HepG2 (cell line): ENCODE results near the gene WDR81. TPM values are rescaled to one million over a fixed set of nuclear protein-coding genes. Genes with fewer than 3 reads are reported as not detected.

Experiments
- AFF4 ChIP-seq: sonication (generic); formaldehyde crosslinking; IDR thresholded peaks from 2 replicates; pipeline ENCODE4 v1.4.0; 2020; ENCODE audit warnings: missing genetic modification reagents
- CREB1 ChIP-seq, 2 experiments: fragments of 450-650 bp in 1 of 2; IDR thresholded peaks; 2 replicates each; pipeline ENCODE4 v1.6.1; 2016 to 2017; ENCODE audit warnings: control low read depth in 1 of 2, mild to moderate bottlenecking in 1 of 2, missing compliant biosample characterization in 1 of 2, missing genetic modification characterization in 1 of 2
- GATAD1 ChIP-seq: IDR thresholded peaks from 2 replicates; pipeline ENCODE4 v1.6.1; 2016; ENCODE audit warnings: missing genetic modification reagents, missing compliant biosample characterization
- HES4 ChIP-seq: sonication (generic); formaldehyde crosslinking; IDR thresholded peaks from 2 replicates; pipeline ENCODE4 v1.9.0; 2021; ENCODE audit warnings: mild to moderate bottlenecking, missing genetic modification reagents, borderline replicate concordance
- IKZF4 ChIP-seq: sonication (generic); formaldehyde crosslinking; IDR thresholded peaks from 2 replicates; pipeline ENCODE4 v1.5.1; 2020; ENCODE audit warnings: borderline replicate concordance, mild to moderate bottlenecking, low read depth, missing genetic modification reagents; ENCODE audit errors: not compliant biosample characterization
- KMT2A ChIP-seq: sonication (generic); formaldehyde crosslinking; IDR thresholded peaks from 2 replicates; pipeline ENCODE4 v1.4.0; 2020; ENCODE audit warnings: missing genetic modification reagents
- MAFG ChIP-seq: sonication (generic); formaldehyde crosslinking; IDR thresholded peaks from 2 replicates; pipeline ENCODE4 v1.5.1; 2020; ENCODE audit warnings: mild to moderate bottlenecking, missing genetic modification reagents
- MAFK ChIP-seq, 2 experiments: IDR thresholded peaks in 1 of 2; conservative IDR thresholded peaks in 1 of 2; 2 replicates each; pipeline ENCODE4 v1.6.1; 2011; ENCODE audit warnings: improper control_type of control experiment in 2 of 2, low read length in 2 of 2
- MATR3 ChIP-seq: sonication (generic); formaldehyde crosslinking; IDR thresholded peaks from 2 replicates; pipeline ENCODE4 v1.4.0; 2020; ENCODE audit warnings: missing genetic modification reagents
- PAXIP1 ChIP-seq: sonication (generic); formaldehyde crosslinking; conservative IDR thresholded peaks from 2 replicates; pipeline ENCODE4 v1.4.0; 2020; ENCODE audit warnings: mild to moderate bottlenecking, missing genetic modification reagents, moderate library complexity
- PHF21A ChIP-seq: sonication (generic); formaldehyde crosslinking; IDR thresholded peaks from 2 replicates; pipeline ENCODE4 v1.5.0; 2020; ENCODE audit warnings: mild to moderate bottlenecking, missing genetic modification reagents
- SIN3A ChIP-seq: IDR thresholded peaks from 2 replicates; pipeline ENCODE4 v1.6.1; 2011; ENCODE audit warnings: low read depth, mild to moderate bottlenecking, control low read depth, low read length, borderline replicate concordance
- SMAD1 ChIP-seq: sonication (generic); formaldehyde crosslinking; IDR thresholded peaks from 2 replicates; pipeline ENCODE4 v1.4.0; 2020; ENCODE audit warnings: missing genetic modification reagents, low read depth, mild to moderate bottlenecking, borderline replicate concordance
- XRCC5 ChIP-seq: fragments of 200-400 bp; formaldehyde crosslinking; optimal IDR thresholded peaks from 2 replicates; pipeline ENCODE3; 2017; ENCODE audit warnings: mild to moderate bottlenecking, low read length
- ZNF124 ChIP-seq: sonication (generic); formaldehyde crosslinking; IDR thresholded peaks from 2 replicates; pipeline ENCODE4 v1.4.0; 2020; ENCODE audit warnings: missing genetic modification reagents
- ZNF274 ChIP-seq: sonication (generic); formaldehyde crosslinking; IDR thresholded peaks from 2 replicates; pipeline ENCODE4 v1.5.1; 2020; ENCODE audit warnings: mild to moderate bottlenecking, missing genetic modification reagents
- ZNF280D ChIP-seq: sonication (generic); formaldehyde crosslinking; IDR thresholded peaks from 2 replicates; pipeline ENCODE4 v1.5.1; 2020; ENCODE audit warnings: mild to moderate bottlenecking, missing genetic modification reagents
- ZNF709 ChIP-seq: sonication (generic); formaldehyde crosslinking; IDR thresholded peaks from 2 replicates; pipeline ENCODE4 v1.5.0; 2020; ENCODE audit warnings: mild to moderate bottlenecking, missing genetic modification reagents
- polyA plus RNA-seq, 8 experiments: library from polyadenylated mRNA; depleted of rRNA in 3 of 8; stranded (reverse) in 7 of 8; unstranded in 1 of 8; fragments of >200 nt; fragmentation: Illumina TruSeq in 4 of 8; extraction: Trizol in 4 of 8; gene quantifications; 2 replicates each; pipeline versions ENCODE4 v1.2.1 to v1.2.3, GENCODE V29; 2011 to 2016; ENCODE audit warnings: low read depth in 4 of 8, missing spikeins in 1 of 8, mixed read lengths in 1 of 8; ENCODE audit not compliant: insufficient read depth in 1 of 8
- total RNA-seq, 5 experiments: library from RNA; depleted of rRNA; stranded (reverse); fragments of >200 nt; fragmentation: Illumina TruSeq; extraction: Trizol; gene quantifications; 2 replicates each; pipeline ENCODE4 v1.2.3, GENCODE V29; 2016; ENCODE audit warnings: low read depth in 1 of 5

Gene WDR81
- total and polyA plus RNA-seq, 2 of the 13 experiments (the other 11 are each of a cell fraction or from before 2014, with no cell fraction given) = 9.1 to 16.7 TPM

- TF ChIP-seq PAXIP1 (peak; percentile 44; the same call in 1 of the 2 replicates), ZNF280D (0 out of 2 replicates have a peak, but pooled peaks have one; percentile 53), MATR3 (no peak), IKZF4 (CRISPR knock-in tag) (no peak), ZNF274 (CRISPR knock-in tag) (no peak), HES4 (CRISPR knock-in tag) (0 out of 2 replicates have a peak, but pooled peaks have one; percentile 34), KMT2A (CRISPR knock-in tag) (peak; percentile 25; the same call in 1 of the 2 replicates), CREB1 (IDR thresholded peaks at IDR 0.05) (no peak; the same call in 1 of the 2 replicates), CREB1 (CRISPR knock-in tag; IDR thresholded peaks at IDR 0.05) (peak; percentile 56), XRCC5 (peak; percentile 18), ZNF709 (CRISPR knock-in tag) (peak; percentile 45; the same call in 1 of the 2 replicates), SIN3A (peak; percentile 81; the same call in 1 of the 2 replicates), AFF4 (CRISPR knock-in tag) (no peak), PHF21A (CRISPR knock-in tag) (peak; percentile 93), ZNF124 (CRISPR knock-in tag) (no peak; the same call in 1 of the 2 replicates), MAFK (conservative IDR thresholded peaks at IDR 0.05 in 1 of 2, IDR thresholded peaks at IDR 0.05 in 1 of 2; ENCODE audit: low read length in 2 of 2) (peak; percentile 78 to 90), MAFG (CRISPR knock-in tag) (peak; percentile 87), GATAD1 (CRISPR knock-in tag) (peak; percentile 59; the same call in 1 of the 2 replicates), SMAD1 (no peak)
Measured at GRCh38 chr17:1716912-1717695, 7.4 kb upstream of the WDR81 start (continued).
